ENCODE measurements around the gene CNN2.

- TF ChIP-seq CTCF (conservative IDR thresholded peaks at IDR 0.05) = no peak
- TF ChIP-seq ZFX (IDR thresholded peaks at IDR 0.05) = no peak
These were observed 47.1 kb upstream of the CNN2 start for GRCh38 chr19:979318-979741.
